WI38 (cell line): ENCODE results near the gene TMEM100.

ENCODE experiments used
- H3K4me3 ChIP-seq: 2 replicates; pipeline ENCODE4 v1.5.1; 2011; ENCODE audit warnings: low read depth, mild to moderate bottlenecking, control low read depth, low read length
- CTCF ChIP-seq: IDR thresholded peaks from 2 replicates; pipeline ENCODE4 v1.5.1; 2012; ENCODE audit warnings: low read depth, mild to moderate bottlenecking, control low read depth, low read length

The TMEM100 gene

DNA sequence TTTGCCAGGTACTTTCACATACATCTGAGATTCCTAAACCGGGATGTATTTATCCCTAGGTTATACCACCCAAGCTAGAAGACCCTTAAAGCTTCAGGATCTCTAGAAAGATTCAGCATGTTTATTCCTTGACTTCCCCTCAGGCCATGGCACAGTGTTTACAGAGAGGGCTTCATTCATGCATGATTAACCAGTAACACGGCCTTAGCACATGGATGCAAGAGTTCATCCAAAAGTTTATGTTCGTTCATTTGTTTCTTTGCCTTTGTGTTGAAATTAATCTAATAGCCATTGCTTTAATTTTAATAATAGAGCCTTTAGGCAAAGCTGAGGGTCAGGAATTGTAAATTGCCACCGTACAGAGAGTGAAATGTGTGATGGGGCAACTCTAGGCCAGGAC is 41.9 kb upstream of the TMEM100 start:
- TF ChIP-seq CTCF, result no peak
- no peak overlapping the region for H3K4me3 ChIP-seq

DNA sequence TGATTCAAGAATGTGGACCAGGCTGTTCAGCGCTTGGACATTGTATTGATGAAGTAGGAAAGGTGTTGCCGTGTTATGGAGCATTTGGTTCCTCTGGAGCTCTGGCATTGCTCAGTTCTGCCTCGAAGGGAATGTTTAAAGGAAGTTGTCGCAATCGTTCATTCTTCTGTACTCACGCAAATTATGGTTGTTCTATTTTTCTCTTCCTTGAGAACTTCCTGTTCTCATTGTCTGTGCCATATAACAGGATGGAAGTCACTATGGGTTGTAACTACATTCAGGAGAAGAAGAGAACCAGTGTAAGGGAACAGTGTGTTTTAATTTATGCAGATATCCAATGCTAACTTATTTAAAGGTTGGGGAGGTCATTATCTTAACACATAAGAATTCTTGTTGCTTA is 41.2 kb upstream of the TMEM100 start:
- TF ChIP-seq CTCF, result no peak

DNA sequence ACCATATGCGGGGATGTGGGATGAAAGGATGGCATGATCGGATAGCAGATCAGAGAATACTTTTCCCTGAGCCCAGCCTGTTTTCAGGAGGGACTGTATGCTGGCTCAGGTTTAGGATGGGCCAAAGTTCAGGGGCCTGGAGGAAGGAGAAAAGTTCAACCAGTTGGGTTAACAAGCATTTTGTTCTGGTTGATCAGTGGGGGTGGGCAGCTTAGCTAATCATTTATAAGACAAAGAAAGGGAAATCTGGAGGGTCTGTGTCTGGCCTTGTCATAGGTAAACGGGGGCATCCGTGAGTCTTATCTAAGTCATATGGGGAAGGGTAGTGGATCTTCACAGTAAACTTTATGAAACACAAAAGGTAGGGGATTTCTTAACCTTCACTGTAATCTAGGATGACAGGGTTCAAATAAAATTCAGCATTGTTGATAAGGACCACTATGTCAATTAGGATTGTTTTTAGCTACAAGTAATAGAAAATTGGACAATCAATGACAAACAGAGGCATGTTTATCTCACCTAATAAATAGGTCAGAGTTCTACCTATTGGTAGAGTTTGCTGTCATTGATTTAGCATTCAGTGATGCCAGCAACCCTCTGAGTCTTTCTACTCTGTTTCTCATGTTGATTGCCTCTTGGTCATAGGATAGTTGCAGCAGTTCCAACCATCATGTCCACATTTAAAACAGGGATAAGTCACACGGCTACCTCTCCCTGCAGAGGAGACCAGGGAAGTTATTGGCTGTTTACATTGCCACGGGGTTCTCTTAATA is 39.6 kb upstream of the TMEM100 start:
- H3K4me3 ChIP-seq, result no peak overlapping the region
- no peak for TF ChIP-seq CTCF

More for the DNA sequence above, 41.2 kb upstream of the TMEM100 start:
- no peak overlapping the region for H3K4me3 ChIP-seq

DNA sequence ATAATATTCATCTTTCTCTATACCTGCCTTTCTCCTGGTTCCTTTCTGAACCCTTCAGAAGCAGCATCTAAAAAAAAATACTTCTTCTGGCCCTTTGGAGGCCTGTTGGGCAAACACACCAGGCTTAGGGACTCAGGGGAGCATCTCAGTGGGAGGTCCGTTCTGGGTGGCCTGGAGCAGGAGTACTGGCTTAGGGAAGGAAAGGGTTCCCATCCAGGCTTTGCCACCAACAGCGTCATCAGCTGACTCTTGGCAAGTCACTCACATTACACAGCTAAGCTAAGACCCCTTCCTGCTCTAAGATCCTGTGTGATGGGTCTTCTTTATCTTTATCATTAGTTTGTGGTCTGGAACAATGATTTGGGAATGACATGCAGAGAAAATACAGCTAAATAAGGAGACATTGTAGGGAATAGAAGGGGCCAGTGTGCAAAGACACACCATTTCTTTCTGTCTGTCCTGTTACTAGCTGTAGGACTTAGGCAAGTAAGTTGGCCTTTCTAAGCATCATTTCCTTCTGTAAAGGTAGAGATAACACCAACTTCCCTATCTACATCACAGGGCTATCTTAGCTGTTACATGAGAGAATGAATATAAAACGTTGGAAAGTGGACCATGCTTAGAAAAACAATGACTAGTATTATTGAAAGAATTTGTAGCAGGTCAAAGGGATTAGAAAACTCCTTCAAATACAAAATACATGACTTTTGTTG is 38.1 kb upstream of the TMEM100 start:
- H3K4me3 ChIP-seq, result no peak overlapping the region
- no peak for TF ChIP-seq CTCF

DNA sequence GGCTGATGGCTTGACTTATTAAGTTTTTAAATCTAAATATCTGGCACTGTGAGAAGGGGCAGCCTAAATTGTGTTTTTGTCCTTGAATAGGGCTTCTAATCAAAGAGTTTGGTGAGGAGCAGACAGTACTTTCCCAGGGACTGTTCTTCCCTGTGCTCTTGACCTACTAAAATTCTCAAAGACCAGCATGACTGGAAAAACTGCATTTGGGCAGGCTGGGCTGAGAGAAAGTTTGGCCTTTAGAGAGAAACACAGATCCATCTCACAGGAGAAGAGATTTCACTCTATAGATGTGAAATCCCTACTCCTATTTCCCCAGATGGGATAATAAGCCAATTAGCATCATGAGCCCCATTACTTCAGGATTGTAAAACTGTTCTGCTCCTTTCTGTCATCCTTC is 35.5 kb upstream of the TMEM100 start:
- H3K4me3 ChIP-seq, result no peak overlapping the region
- no peak for TF ChIP-seq CTCF

DNA sequence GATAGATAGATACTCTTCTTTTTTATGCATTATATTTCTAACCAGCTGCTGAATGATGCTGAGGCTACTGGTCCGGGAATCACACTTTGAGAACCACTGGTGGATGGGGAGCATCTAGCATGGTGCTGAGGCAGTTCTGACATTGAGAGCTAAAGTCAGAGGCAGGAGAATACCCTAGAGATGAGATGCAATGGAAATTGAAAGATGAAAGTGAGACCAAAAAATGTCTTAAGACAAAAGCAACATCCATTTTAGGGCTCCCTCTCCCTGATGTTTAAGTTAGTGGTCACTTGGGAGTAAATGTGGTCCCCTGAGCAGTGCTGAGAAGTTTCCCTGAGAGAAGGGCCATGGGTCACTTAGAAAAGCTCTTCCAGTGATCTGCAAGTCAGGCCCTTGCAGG is 35.0 kb upstream of the TMEM100 start:
- TF ChIP-seq CTCF, result no peak
- no peak overlapping the region for H3K4me3 ChIP-seq

GRCh38 chr17:55756689-55757088 is 34.0 kb upstream of the TMEM100 start:
- H3K4me3 ChIP-seq, result no peak overlapping the region
- no peak for TF ChIP-seq CTCF
